CD4-positive, alpha-beta T cell (primary cell): ENCODE data around the gene TNS4. TPM values are rescaled to one million over a fixed set of nuclear protein-coding genes. Genes with fewer than 3 reads are reported as not detected.
A peak's percentile ranks its signal among the peaks of the same experiment; 100 is the strongest.

ENCODE experiments used
- ATAC-seq: fragments of 200-7000 bp; cut with Tn5 transposase; one replicate; pipeline ENCODE4 v1.10.0; 2022; ENCODE audit warnings: mild to moderate bottlenecking; ENCODE audit not compliant: poor library complexity
- CTCF ChIA-PET: fragments of 350-600 bp; sonication (Branson Sonifier 250); formaldehyde crosslinking; loops from one replicate; lab custom pipeline; 2021; ENCODE audit warnings: antibody characterized with exemption, inconsistent platforms; lab: Charles Lee
- POLR2A ChIA-PET: fragments of 350-600 bp; sonication (Branson Sonifier 250); formaldehyde crosslinking; loops from one replicate; lab custom pipeline; 2021; ENCODE audit warnings: antibody characterized with exemption, inconsistent platforms; lab: Charles Lee
- DNase-seq, 14 experiments: peaks; one replicate each; pipeline ENCODE4 v3.0.0-alpha.2; 2013 to 2020; ENCODE audit warnings: mixed read lengths in 2 of 14
- H3K27ac ChIP-seq, 2 donors: one replicate each; pipeline versions ENCODE4 v1.5.1 to v1.7.0; 2013; ENCODE audit warnings: low read length in 2 of 2, low read depth in 1 of 2, mild to moderate bottlenecking in 1 of 2
- H3K27me3 ChIP-seq, 2 experiments: 1 replicate in 1 of 2; 2 replicates in 1 of 2; pipeline versions ENCODE4 v1.6.1 to v1.7.0; 2013; ENCODE audit warnings: low read length in 2 of 2, control low read depth in 1 of 2, mild to moderate bottlenecking in 1 of 2, moderate library complexity in 1 of 2; ENCODE audit not compliant: insufficient read depth in 2 of 2, control insufficient read depth in 1 of 2
- H3K36me3 ChIP-seq: one replicate; pipeline ENCODE4 v1.6.1; 2013; ENCODE audit warnings: low read length, control low read depth; ENCODE audit not compliant: insufficient read depth
- H3K4me1 ChIP-seq: one replicate; pipeline ENCODE4 v1.6.1; 2013; ENCODE audit warnings: low read length, control low read depth; ENCODE audit not compliant: insufficient read depth
- H3K4me3 ChIP-seq: one replicate; pipeline ENCODE4 v1.5.1; 2013; ENCODE audit warnings: mild to moderate bottlenecking, low read length, moderate library complexity
- H3K9me3 ChIP-seq, 2 experiments: 1 replicate in 1 of 2; 2 replicates in 1 of 2; pipeline versions ENCODE4 v1.6.1 to v1.7.0; 2013; ENCODE audit warnings: low read length in 2 of 2, mild to moderate bottlenecking in 2 of 2, control low read depth in 1 of 2, moderate library complexity in 1 of 2; ENCODE audit not compliant: control insufficient read depth in 1 of 2, insufficient read depth in 1 of 2
- H3K27ac Mint-ChIP-seq: one replicate; pipeline ENCODE4 v1.8.0; 2020; ENCODE audit warnings: mixed read lengths
- H3K27me3 Mint-ChIP-seq: one replicate; pipeline ENCODE4 v1.8.0; 2021; ENCODE audit warnings: mixed read lengths
- H3K36me3 Mint-ChIP-seq: one replicate; pipeline ENCODE4 v1.8.0; 2021; ENCODE audit warnings: low read depth, mixed read lengths
- H3K4me1 Mint-ChIP-seq: one replicate; pipeline ENCODE4 v1.8.0; 2021; ENCODE audit warnings: low read depth, mixed read lengths
- H3K4me3 Mint-ChIP-seq: one replicate; pipeline ENCODE4 v1.8.0; 2020; ENCODE audit warnings: mild to moderate bottlenecking, mixed read lengths
- H3K9me3 Mint-ChIP-seq: one replicate; pipeline ENCODE4 v1.8.0; 2020; ENCODE audit warnings: mixed read lengths
- CTCF ChIP-seq: fragments of 200-600 bp; IDR thresholded peaks from one replicate; pipeline ENCODE4 v1.8.0; 2022; ENCODE audit warnings: antibody characterized with exemption, mild to moderate bottlenecking
- intact Hi-C, 2 experiments: fragments of 100-400 bp; cut with DNase I in 1 of 2; cut with micrococcal nuclease in 1 of 2; formaldehyde crosslinking; loops; one replicate each; pipeline versions ENCODE4 v1.15.1 to v1.9.0; 2023 to 2025; cut with DNase I, micrococcal nuclease
- total RNA-seq, 174 experiments: library from RNA in 2 of 174; stranded (reverse) in 2 of 174; gene quantifications; one replicate each; pipeline ENCODE4 v1.2.3 and lab custom pipeline; 2021 to 2026

TNS4 gene
- total RNA-seq, 2 experiments from 2014 or later, result 3.0 to 4.2 TPM

- no peak for TF ChIP-seq CTCF
- no peaks in the 10 kb centered on the region for H3K36me3 ChIP-seq
- intact Hi-C loops, result loop anchor here (2.0 to 5.0 kb wide), 5 partner anchors 26 to 232 kb away; partner anchors contain the start of genes TOP2A (in 2 of the 2) and IGFBP4 (in 1 of the 2)
- POLR2A ChIA-PET, result interaction anchor here (1.3 to 18.9 kb wide), 12 partner anchors 7 to 211 kb away, joined by 3 to 668 read pairs (median 19); partner anchors contain the start of genes CCR7 and TOP2A
- H3K9me3 Mint-ChIP-seq, result no peaks in the 10 kb centered on the region
- H3K4me3 Mint-ChIP-seq, result peak overlapping the region; percentile 18
- peaks cover 5% of the 10 kb centered on the region for H3K27me3 Mint-ChIP-seq
- no peaks in the 10 kb centered on the region for H3K27me3 ChIP-seq
- peaks cover 6% of the 10 kb centered on the region for H3K36me3 Mint-ChIP-seq
- DNase-seq, result peak in 2 of 14 experiments; percentile 7 to 38
- CTCF ChIA-PET, result interaction anchor here (1.0 to 11.6 kb wide), 12 partner anchors 27 to 217 kb away, joined by 5 to 147 read pairs (median 13); partner anchors contain the start of genes CCR7 and TOP2A
- ATAC-seq, result no peak
- no peak overlapping the region for H3K4me3 ChIP-seq
- no peaks in the 10 kb centered on the region for H3K9me3 ChIP-seq
- peak overlapping the region; percentile 98 for H3K27ac Mint-ChIP-seq
- peaks cover 85% of the 10 kb centered on the region for H3K4me1 ChIP-seq
- peaks cover 92% of the 10 kb centered on the region for H3K4me1 Mint-ChIP-seq
- H3K27ac ChIP-seq, result peak overlapping the region in 1 of 2 donors; percentile 52
Observed at GRCh38 chr17:40534371-40535189, 33.2 kb upstream of the TNS4 start.

- no peaks in the 10 kb centered on the region for H3K36me3 ChIP-seq
- peaks cover 5% of the 10 kb centered on the region for H3K27me3 Mint-ChIP-seq
- ATAC-seq (peak; percentile 2), DNase-seq (peak in 1 of 14 experiments; percentile 16)
- POLR2A ChIA-PET, result interaction anchor here (0.9 to 18.9 kb wide), 31 partner anchors 8 to 234 kb away, joined by 3 to 668 read pairs (median 8); partner anchors contain the start of genes CCR7, IGFBP4 and TOP2A
- no peak overlapping the region for H3K4me3 ChIP-seq
- H3K36me3 Mint-ChIP-seq, result peaks cover 6% of the 10 kb centered on the region
- H3K27me3 ChIP-seq, result no peaks in the 10 kb centered on the region
- H3K9me3 ChIP-seq, result no peaks in the 10 kb centered on the region
- peak overlapping the region; percentile 98 for H3K27ac Mint-ChIP-seq
- H3K4me1 Mint-ChIP-seq, result peaks cover 89% of the 10 kb centered on the region
- CTCF ChIA-PET, result interaction anchor here (0.7 to 11.6 kb wide), 44 partner anchors 9 to 421 kb away, joined by 3 to 147 read pairs (median 5); partner anchors contain the start of genes CCR7, IGFBP4 and TOP2A
- H3K27ac ChIP-seq, result peak overlapping the region; percentile 46 to 52
- H3K4me1 ChIP-seq, result peaks cover 85% of the 10 kb centered on the region
- H3K4me3 Mint-ChIP-seq, result peak overlapping the region; percentile 72
- H3K9me3 Mint-ChIP-seq, result no peaks in the 10 kb centered on the region
- intact Hi-C loops, result loop anchor here (1.0 to 5.0 kb wide), 11 partner anchors 18 to 232 kb away; partner anchors contain the start of genes TOP2A (in 2 of the 2) and IGFBP4 (in 1 of the 2)
- TF ChIP-seq CTCF, result no peak
Observed at GRCh38 chr17:40533896-40534295, 32.5 kb upstream of the TNS4 start.

- peaks cover 5% of the 10 kb centered on the region for H3K27me3 Mint-ChIP-seq
- intact Hi-C loops, result loop anchor here (1.0 to 5.0 kb wide), 11 partner anchors 16 to 230 kb away; partner anchors contain the start of genes TOP2A (in 2 of the 2) and IGFBP4 (in 1 of the 2)
- peaks cover 84% of the 10 kb centered on the region for H3K4me1 Mint-ChIP-seq
- peak overlapping the region; percentile 72 for H3K4me3 Mint-ChIP-seq
- Histone ChIP-seq H3K4me3 (no peak overlapping the region), H3K27me3 (no peaks in the 10 kb centered on the region), H3K4me1 (peaks cover 85% of the 10 kb centered on the region), H3K36me3 (no peaks in the 10 kb centered on the region), H3K27ac (no peak overlapping the region), H3K9me3 (no peaks in the 10 kb centered on the region)
- CTCF ChIA-PET, result interaction anchor here (0.6 to 11.6 kb wide), 50 partner anchors 8 to 420 kb away, joined by 3 to 147 read pairs (median 4); partner anchors contain the start of genes CCR7, IGFBP4, SMARCE1 and TOP2A
- H3K27ac Mint-ChIP-seq, result peak overlapping the region; percentile 98
- POLR2A ChIA-PET, result interaction anchor here (0.6 to 18.9 kb wide), 37 partner anchors 9 to 233 kb away, joined by 3 to 668 read pairs (median 6); partner anchors contain the start of genes CCR7, IGFBP4 and TOP2A
- DNase-seq (peak in 2 of 14 experiments; percentile 5 to 14), ATAC-seq (no peak)
- H3K36me3 Mint-ChIP-seq, result peaks cover 6% of the 10 kb centered on the region
- no peaks in the 10 kb centered on the region for H3K9me3 Mint-ChIP-seq
- TF ChIP-seq CTCF, result no peak
Observed at GRCh38 chr17:40532520-40533253, 31.3 kb upstream of the TNS4 start.
